Right ventricle myocardium inferior (tissue), 1 donor: ENCODE data around the gene MLLT1. TPM values are rescaled to one million over a fixed set of nuclear protein-coding genes. Genes with fewer than 3 reads are reported as not detected.

Experiments
- ATAC-seq: fragments of 200-7000 bp; cut with Tn5 transposase; one replicate; pipeline ENCODE4 v1.9.1; 2020; ENCODE audit warnings: mild to moderate bottlenecking, moderate library complexity
- DNase-seq: peaks from one replicate; pipeline ENCODE4 v3.0.0; 2021; ENCODE audit errors: missing footprints
- intact Hi-C: fragments of 100-400 bp; cut with DNase I; formaldehyde crosslinking; loops from one replicate; pipeline ENCODE4 v1.11.0; 2022
- total RNA-seq: library from RNA; stranded (reverse); fragmentation: NEBNext Ultra II Directional; extraction: Animal tissue kit (Norgen Biotek cat#: 25700); gene quantifications from one replicate; pipeline ENCODE4 v1.2.1, GENCODE V29; 2021
- donor health status: DM: no; HTN: yes; CAD: no; lungs with severe emphysema.

The MLLT1 gene
- total RNA-seq, 1 donor from 2014 or later = 40.1 TPM

DNA sequence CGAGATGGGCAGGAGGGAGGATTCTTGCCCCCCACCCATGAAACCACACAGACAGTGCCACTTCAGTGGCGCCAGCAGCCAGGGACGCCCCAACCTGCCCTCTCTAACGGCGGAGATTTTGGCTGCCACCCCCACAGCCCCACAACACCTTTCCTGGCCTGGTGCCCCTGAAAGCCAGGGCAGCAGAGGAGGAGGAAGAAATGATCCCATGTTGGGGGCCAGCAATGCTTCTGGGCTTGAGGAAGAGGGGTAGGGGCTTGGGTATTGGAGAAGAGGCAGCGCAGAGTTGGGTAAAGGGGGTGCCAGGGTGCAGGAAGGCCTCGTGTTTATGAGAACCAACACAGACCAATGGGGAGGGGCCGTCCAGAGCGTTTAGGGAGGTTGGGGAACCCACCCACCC lies 1.7 kb downstream of the MLLT1 start:
- DNase-seq = no peak
- intact Hi-C loops = no loop called here
- ATAC-seq = no peak

DNA sequence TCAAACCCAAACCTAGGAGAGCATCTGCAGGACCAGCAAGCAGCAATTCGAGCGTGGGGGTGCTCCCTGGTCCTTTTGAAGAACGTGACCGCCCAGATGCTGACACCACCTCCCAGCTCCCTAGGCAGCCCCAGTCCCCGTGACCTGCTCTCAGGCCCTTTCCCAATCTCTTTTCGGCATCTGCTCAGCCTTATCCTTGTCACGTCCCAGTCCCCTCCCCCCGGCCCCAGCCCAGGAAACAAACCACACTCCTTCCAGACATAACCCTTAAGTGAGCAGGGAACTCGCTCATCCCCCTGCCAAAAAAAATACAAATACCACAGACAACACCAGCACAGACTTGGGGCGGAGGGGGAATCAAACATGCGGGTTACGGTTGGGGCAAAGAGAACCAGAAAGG lies 3.3 kb downstream of the MLLT1 start:
- intact Hi-C loops = no loop called here
- ATAC-seq (no peak), DNase-seq (no peak)

DNA sequence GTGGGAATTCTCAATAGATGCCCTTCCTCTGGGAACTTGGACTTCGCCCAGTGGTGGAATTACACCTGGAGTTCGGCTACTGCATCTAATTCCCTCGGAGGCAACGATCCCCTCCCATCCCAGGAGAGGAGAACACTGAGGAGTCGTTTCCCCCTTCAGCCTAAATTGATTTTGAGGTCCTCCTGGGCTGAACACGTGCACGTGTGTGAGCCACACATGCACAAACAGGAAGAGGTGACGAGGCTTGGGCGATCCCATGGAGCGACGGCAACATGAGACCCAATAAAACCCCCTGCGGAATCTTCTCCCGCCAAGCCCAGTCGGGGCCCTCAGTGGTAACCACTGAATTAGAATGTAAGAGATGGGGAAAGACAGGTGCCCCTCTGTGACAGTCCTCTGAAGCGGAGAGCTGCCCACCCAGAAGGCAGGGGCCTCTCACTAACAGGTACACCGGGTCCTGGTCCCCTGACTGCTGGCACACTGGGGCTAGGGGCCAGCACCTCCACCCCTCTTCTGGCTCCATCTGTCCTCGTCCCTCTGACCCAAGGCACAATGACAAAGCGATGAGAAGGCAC lies 4.5 kb downstream of the MLLT1 start:
- intact Hi-C loops = no loop called here
- DNase-seq (no peak), ATAC-seq (no peak)

DNA sequence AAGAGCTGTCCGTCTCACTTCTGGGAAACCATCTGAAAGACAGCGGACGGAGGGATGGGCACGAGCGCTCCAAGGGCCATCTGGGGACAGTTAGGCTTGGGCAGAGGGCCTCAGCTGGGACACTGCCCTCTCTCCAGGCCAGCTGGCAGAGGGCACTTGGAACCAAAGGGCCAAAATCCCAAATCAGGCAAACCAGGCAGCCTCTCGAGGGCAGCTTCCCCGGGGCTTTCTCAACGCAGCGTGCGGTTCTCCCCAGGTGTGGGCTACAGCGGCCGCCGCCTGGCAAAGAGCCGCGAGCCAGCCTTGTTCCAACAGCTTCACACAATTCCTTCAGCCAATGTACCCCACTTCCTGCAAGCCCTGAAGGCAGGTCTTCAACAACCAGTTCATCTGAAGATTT lies 5.0 kb downstream of the MLLT1 start:
- ATAC-seq = peak; percentile 26
- intact Hi-C loops = loop anchor here (1.0 kb wide), 1 partner anchor 41 kb away; no protein-coding TSS in a partner anchor

DNA sequence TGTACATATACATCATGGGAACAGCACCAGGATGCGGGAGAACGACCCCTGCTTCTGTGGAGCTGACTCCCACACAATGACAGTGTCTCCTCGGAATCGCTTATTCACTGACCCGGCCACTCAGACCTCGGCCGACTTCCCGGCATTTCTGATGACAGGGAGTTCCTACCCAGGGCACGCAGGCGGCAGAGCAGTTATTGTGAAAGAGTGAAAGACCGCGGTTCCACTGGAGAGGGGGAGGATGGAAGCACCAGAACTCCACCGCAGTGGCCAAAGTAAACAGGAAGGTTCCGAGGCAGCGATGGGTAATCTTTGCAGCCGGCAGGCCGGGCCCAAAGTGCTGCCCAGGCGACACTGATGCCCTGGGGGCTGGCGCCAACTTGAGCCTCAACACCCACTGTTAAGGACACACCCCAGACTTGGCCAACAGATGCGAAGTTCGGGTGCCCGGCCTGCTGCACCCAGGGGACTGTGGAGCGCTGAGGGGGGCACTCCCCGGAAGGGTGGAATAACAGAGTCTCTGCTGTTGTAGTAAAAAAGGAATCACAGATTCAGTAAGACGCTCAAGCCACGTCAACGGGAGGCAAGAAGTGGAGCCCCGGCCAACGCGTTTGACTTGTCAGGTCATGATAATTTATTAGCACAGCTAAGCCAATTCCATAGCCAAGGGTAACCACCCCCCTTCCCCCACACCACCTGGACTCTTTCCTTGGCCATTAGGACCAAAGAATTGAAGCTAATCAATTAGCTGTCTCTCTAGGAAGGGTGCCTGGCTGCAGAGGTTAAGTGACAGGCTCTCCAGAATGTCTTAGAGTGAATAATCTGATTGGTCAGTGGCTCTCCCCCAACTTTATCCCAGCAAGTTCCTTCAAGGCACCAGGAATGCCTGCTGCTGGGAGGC lies 5.8 kb downstream of the MLLT1 start:
- DNase-seq = peak; percentile 94
- intact Hi-C loops = loop anchor here (1.0 kb wide), 2 partner anchors 41 to 208 kb away; no protein-coding TSS in a partner anchor
- ATAC-seq = peak; percentile 81

More for the DNA sequence above, 5.0 kb downstream of the MLLT1 start:
- no peak for DNase-seq

DNA sequence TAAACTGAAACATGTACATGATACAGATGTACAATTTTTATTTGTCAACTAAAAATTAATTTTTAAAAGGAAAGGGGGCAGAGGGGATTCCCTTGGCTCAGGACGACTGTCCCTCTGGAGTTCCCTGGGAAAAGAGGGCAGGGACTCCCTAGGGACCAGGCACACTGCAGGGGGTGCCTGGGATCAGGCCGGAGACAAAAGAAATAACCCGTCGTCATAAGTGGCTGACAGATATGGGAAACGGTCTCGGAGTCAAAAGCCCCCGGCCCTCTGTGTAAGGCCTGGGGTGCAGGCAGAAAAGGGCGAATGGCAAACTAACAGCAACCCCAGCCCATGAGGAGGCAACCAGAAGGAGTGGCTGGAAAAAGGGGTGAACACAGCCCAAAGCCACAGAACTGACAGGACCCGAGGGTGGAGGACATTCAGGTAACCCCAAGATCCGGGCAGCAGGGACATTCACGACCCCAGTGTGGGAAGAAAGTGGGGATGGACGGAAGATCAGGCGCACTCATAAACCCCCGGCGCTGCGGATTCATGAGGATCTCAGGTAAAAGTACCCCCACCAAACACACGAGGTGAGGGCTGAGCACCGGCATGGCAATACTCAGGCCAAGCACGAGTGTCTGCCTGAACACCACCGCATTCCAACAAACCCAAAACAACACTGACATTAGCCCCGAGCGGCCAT lies 6.7 kb downstream of the MLLT1 start:
- intact Hi-C loops = loop anchor here (1.0 kb wide), 1 partner anchor 207 kb away; no protein-coding TSS in a partner anchor
- ATAC-seq (no peak), DNase-seq (no peak)

DNA sequence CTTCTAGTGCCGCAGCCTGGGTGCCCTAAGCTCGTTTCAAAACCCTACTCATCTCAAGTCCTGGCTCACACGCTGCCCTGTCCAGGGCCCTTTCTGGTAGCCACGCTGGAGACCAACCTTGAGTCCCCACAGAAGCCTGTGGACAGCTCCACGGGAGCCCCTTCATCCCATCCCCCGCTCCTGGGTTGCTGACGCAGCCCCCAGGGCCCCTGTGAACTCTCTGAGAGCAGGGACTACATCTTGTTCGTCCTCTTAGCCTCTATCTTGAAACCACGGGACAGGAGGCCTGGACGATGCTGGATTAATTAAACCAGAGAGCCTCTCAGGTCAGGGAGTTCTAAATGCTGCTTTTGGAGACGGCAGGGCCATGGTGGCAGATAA lies 7.4 kb downstream of the MLLT1 start:
- ATAC-seq = peak; percentile 7
- DNase-seq = no peak
- intact Hi-C loops = no loop called here

DNA sequence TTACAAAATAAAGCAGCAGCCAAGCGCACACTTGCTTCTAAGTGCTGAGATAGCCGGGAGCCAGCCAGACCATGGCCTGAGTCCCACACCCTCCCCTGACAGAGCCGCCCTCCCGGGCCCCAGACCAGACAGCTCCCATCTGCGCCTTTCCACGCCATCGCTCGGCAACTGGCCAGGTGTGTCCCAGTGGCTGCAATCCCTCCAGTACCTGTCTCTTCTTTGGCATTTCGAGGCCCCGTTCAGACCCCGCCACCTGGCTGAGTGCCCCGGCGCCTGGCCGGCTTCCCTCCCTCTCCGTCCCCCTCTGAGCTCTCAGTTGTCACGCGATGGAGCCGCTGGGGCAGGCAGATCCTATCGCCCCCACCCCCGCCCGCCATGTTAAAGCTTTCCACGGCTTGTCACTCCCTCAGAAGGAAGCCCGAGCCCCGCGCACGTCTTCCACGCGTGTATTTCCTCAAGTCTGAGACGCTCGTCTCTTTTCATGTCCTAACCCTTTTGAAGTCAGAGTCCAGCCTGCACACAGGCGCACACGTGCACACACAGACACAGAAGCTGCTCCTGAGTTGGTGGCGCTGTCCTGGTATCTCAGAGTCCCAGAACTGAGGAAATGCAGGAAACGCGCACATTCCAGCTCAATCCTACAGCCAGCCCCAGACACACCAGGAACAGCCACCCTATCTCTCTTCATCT lies 7.9 kb downstream of the MLLT1 start:
- intact Hi-C loops = no loop called here
- peak; percentile 93 for DNase-seq
- peak; percentile 88 for ATAC-seq

DNA sequence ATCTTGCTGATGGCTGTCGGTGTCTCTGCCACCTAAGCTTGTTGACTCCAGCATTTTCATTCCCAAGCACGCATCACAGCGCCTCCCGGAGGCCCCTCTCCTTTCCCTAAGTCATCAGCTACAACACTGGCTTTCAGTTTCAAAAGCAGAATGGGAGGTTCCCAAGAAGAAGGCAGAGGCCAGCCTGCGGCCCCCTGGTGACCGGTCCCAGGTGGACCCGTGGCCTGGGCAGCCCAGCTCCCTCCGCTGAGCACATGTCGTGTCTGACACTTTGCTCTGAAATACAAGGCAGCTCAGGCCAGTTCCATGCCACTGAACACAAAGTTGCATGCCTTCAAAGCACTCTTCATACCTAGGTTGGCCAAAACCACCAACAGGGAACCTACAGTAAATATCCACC lies 8.5 kb downstream of the MLLT1 start:
- DNase-seq (no peak), ATAC-seq (peak; percentile 7)
- intact Hi-C loops = no loop called here

DNA sequence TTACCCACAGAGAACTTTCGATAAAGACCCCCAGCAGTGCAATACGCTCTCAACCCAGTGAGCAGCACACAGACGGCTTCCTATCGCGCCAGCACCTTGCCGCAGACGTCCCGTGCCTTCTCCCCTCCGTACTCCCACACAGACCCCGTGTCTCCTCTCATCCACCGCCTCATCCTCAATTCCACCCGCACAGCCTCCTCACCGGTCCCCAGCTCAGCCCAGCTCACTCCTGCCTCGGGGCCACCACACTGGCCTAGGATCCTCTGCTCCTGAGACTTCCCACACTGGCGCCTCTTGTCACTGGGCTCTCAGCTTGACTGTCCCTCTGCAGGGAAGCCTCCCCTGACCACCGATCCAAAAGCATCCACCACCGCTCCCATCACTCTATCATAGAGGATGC lies 9.0 kb downstream of the MLLT1 start:
- intact Hi-C loops = no loop called here
- DNase-seq = no peak
- no peak for ATAC-seq

DNA sequence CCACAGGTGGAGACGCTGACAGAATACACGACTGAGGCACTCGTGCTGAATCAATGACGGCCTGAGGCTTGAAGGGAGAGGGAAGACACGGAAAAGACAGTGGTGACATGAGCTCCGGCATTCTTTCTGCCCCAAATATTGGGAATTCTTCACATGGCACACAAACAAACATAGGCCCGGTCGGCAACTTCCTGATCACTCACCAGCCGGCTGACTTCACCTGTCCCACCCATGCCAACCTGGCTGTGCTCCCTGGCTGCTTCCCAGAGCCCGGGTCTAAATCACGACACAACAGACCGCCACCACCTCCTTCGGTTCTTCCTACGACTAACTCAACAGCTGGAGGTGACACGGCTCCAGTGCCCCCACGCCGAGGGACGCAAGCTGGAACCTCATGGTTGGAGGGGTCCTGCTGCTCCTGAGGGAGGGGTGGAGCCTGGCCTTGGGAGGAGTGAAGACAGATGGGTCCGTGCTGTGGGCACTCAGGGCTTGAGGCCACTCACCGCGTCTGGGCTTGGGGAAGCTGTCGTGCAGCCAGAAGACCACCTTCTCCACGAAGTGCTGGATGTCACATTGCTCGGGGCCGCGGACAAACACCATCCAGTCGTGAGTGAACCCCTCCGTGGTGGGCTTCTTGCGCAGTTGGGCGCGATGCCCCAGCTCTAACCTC lies 9.6 kb downstream of the MLLT1 start:
- ATAC-seq (no peak), DNase-seq (no peak)
- intact Hi-C loops = no loop called here

DNA sequence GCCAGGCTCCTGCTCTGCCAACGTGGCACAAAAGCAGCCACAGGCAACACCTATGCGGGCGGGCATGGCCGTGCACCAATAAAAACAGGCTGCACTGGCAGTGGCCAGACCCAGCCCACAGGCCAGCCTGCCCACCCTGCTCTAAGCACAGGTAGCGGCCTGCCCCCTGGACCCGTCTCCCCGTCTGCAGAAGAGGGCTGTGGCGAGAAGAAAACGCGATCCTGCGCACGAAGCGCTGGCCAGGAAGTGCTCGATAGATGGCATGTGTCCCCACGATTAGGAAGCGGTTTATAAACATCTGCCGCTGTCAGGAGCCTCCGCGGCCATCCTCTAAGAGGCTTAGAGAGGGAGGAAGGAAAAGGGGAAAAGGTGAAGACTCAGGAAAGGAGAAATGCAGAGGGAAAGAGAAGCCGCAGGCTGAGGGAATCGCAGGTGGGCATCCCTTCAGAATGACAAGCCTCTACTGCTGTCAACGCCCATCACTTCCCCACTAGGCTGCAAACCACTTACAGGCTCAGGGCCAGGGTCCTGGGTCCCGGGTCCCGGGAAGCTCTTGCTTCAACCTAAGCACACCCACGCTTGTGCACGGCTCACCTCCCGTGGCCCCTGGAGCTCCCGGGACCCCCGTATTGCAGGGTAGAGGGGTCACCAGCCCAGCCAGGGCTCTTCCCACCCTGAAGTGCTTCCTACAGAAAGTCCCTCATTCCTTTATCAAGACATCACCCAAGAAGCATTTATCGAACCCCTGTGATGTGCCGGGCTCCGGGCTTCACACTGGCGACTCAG lies 10.5 kb downstream of the MLLT1 start:
- DNase-seq (no peak), ATAC-seq (no peak)
- intact Hi-C loops = no loop called here

DNA sequence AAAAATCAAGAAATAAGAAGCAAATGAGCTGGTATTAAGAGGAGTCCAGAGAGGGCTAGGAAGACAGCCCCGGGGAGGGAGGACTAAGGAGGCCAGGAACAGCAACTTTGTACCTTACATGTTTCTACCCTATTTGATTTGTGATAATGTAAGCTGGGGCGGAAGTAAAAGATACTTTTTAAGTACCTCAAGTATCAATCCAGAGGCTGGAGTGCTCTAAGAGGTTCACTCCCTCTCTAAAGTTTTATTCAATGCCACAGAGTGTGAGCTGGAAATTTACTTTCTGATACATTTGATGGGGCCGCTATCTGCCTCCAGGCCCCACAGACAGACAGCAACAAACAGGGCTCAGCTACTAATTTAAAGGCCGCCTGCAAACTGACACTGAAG lies 11.4 kb downstream of the MLLT1 start:
- no peak for ATAC-seq
- intact Hi-C loops = no loop called here
- no peak for DNase-seq

DNA sequence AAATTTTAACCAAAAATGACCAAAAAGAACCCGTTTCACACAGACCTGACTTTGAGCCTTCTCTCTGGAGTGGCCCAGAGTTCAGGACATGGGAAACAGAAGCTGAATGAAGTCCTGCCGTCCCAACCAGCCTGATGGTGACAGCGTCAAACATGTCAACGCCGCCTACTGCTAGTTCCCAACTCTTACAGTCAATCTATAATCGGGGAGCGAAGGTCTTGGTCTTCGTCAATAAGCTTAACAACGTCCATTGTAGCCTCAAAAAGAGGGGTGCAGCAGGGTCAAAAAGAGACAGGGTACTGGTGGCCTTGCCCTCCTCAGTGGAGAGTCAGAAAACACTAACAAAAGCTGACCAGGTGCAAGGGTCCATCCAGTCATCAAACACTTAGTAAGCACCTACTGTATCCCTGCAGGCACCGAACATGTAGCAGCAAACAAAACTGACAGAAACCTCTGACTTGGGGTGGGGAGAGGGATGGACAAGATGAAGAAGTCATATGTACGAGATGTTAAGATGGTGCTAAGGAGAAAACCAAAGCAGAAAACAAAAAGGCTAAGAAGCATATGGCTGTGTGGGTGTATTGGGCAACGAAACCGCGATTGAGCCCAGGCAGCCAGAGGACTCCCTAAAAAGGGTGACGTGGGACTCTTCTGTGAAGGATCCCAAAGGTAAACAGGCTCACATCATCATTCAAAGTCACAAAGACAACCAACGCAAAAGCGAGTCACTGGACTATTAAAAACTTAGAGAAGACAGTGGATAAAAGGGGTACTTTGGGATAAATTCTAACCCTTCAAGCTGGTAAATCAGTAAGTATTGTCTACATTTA lies 12.0 kb downstream of the MLLT1 start:
- intact Hi-C loops = no loop called here
- no peak for ATAC-seq
- no peak for DNase-seq

DNA sequence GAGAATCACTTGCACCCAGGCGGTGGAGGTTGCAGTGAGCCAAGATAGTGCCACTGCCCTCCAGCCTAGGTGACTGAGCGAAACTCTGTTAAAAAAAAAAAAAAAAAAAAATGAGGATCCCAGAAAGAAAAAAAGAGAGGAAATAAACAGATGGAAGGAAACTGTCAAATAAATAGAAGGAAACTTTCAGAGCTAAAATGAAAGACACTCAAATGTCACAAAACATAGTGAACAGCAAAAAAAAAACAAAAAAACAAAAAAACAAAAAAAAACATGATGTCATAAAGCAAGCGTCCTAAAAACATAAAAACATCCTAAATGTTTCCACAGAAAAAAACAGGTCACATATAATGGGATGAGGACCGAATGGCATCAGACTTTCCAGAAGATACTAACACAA lies 15.0 kb downstream of the MLLT1 start:
- intact Hi-C loops = no loop called here
- DNase-seq (no peak), ATAC-seq (no peak)

DNA sequence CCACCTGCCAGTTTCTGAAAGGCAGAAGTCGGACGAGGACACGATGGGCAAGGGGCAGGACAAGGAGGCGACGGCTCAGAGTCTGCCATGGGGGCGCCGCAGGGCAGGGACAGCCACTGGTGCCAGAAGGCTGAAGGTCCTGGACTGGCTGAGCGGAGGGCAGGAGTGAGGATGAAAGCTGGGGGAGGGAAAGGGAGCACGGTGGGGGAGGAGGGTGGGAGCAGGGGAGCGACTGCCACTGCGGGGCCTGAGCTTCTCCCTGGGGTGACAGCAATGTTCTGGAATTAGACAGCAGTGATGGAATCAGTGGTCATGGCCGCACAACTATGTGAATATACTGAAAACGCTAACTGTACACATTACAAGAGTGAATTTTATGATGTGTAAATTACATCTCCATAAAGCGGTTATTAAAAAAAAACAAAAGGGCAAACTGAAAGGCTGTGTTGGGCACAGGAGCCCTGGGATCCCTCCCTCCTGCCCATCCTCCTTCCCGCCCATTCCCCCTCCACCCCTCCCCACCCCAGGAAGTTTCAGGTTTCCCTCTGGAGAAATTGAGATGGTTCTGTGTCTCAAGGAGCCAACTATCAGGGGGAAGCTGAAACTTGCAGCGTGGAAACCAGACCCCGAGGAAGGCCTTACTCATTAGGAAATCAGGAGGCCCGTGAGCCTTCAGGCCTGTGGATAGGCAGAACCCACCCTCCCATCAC lies 15.9 kb downstream of the MLLT1 start:
- DNase-seq (no peak), ATAC-seq (no peak)
- intact Hi-C loops = no loop called here

DNA sequence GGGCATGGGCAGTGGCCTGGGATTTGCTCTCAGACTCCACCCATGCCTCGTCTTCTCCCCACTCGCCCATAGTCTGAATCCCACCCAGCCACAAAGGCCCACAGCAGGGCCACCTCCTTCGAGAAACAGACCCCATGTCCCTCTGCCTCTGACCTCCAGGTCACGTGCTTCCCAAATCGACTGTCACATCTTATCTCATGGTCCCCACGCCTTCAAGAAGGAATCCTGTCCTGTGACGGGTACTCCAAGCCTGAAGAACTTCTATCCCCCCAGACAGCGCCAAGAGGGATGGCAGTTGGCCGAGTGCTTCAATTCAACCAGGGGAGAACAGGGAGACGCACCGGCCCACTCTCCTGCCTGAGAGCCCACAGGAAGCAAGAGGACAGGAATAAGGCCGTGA lies 16.5 kb downstream of the MLLT1 start:
- ATAC-seq (no peak), DNase-seq (no peak)
- intact Hi-C loops = no loop called here
